ENCODE results near the gene NYAP1.
"Not testable (repeated sequence)": the region's sequence is repeated elsewhere in the genome, so short reads cannot be mapped to it uniquely, and the experiment has no call there.

The NYAP1 gene

GRCh38 chr7:100446040-100446439 is 37.7 kb upstream of the NYAP1 start:
- WGBS, 2 donors (ENCODE audit: extremely low coverage in 2 of 2, insufficient read length in 2 of 2, insufficient replicate concordance in 1 of 2): no CpG with 5 or more reads among the region's 2 CpGs
- H3K9me3 ChIP-seq (replicated peaks in 1 of 2; ENCODE audit: control insufficient read depth in 2 of 2, insufficient read depth in 1 of 2, low read depth in 1 of 2, low read length in 2 of 2): no peaks in the 10 kb centered on the region
- DNase-seq (ENCODE audit: low spot score): no peak

GRCh38 chr7:100447363-100447762 is 36.4 kb upstream of the NYAP1 start:
- not testable (repeated sequence) for H3K27ac ChIP-seq (replicated peaks; ENCODE audit: low read length); H3K9ac ChIP-seq (ENCODE audit: low read depth, low read length, poor library complexity); H3K79me1 ChIP-seq (ENCODE audit: low read depth, low read length); H3K4ac ChIP-seq (ENCODE audit: low read length); H4K8ac ChIP-seq (ENCODE audit: low read depth, low read length); H3K4me2 ChIP-seq (ENCODE audit: insufficient read depth, low read length, poor library complexity, severe bottlenecking); H3K4me3 ChIP-seq (ENCODE audit: low read length in 2 of 2); H2BK5ac ChIP-seq (ENCODE audit: low read length); H4K91ac ChIP-seq (ENCODE audit: low read depth, low read length, poor library complexity); H3K27me3 ChIP-seq (ENCODE audit: control insufficient read depth in 3 of 3, insufficient read depth in 3 of 3, low read depth in 1 of 3, low read length in 3 of 3); H2BK15ac ChIP-seq (ENCODE audit: low read length); H3K23ac ChIP-seq (ENCODE audit: low read depth, low read length, poor library complexity); H2AFZ ChIP-seq (ENCODE audit: low read length); H3K36me3 ChIP-seq (replicated peaks in 1 of 2; ENCODE audit: control insufficient read depth in 2 of 2, insufficient read depth in 2 of 2, low read length in 2 of 2); DNase-seq (ENCODE audit: low spot score); H3K18ac ChIP-seq (ENCODE audit: low read length); H3K9me3 ChIP-seq (replicated peaks in 1 of 2; ENCODE audit: control insufficient read depth in 2 of 2, insufficient read depth in 1 of 2, low read depth in 1 of 2, low read length in 2 of 2); H2AK5ac ChIP-seq (ENCODE audit: low read depth, low read length); H2BK12ac ChIP-seq (ENCODE audit: low read length); H2BK120ac ChIP-seq (ENCODE audit: low read depth, low read length); H3K14ac ChIP-seq (ENCODE audit: low read length)
- peaks cover 8 to 18% of the 10 kb centered on the region in 2 donors for H3K4me1 ChIP-seq (ENCODE audit: control insufficient read depth in 2 of 2, insufficient read depth in 1 of 2, low read depth in 1 of 2, low read length in 2 of 2)
- WGBS, 2 donors (ENCODE audit: extremely low coverage in 2 of 2, insufficient read length in 2 of 2, insufficient replicate concordance in 1 of 2): no CpG with 5 or more reads among the region's 8 CpGs

More at GRCh38 chr7:100446040-100446439, 37.7 kb upstream of the NYAP1 start:
- Histone ChIP-seq H2BK15ac (ENCODE audit: low read length) (no peak overlapping the region), H3K4ac (ENCODE audit: low read length) (no peak overlapping the region), H2AFZ (ENCODE audit: low read length) (peak overlapping the region; percentile 82), H4K8ac (ENCODE audit: low read depth, low read length) (no peak overlapping the region), H3K9ac (ENCODE audit: low read depth, low read length, poor library complexity) (no peak overlapping the region), H3K79me1 (ENCODE audit: low read depth, low read length) (no peaks in the 10 kb centered on the region), H2BK12ac (ENCODE audit: low read length) (no peak overlapping the region), H4K91ac (ENCODE audit: low read depth, low read length, poor library complexity) (no peak overlapping the region), H3K14ac (ENCODE audit: low read length) (no peak overlapping the region), H3K27me3 (ENCODE audit: control insufficient read depth in 3 of 3, insufficient read depth in 3 of 3, low read depth in 1 of 3, low read length in 3 of 3) (no peaks in the 10 kb centered on the region), H3K27ac (replicated peaks; ENCODE audit: low read length) (no peak overlapping the region), H2BK120ac (ENCODE audit: low read depth, low read length) (no peak overlapping the region), H2AK5ac (ENCODE audit: low read depth, low read length) (peak overlapping the region; percentile 84), H2BK5ac (ENCODE audit: low read length) (no peak overlapping the region), H3K36me3 (replicated peaks in 1 of 2; ENCODE audit: control insufficient read depth in 2 of 2, insufficient read depth in 2 of 2, low read length in 2 of 2) (no peaks in the 10 kb centered on the region), H3K4me1 (ENCODE audit: control insufficient read depth in 2 of 2, insufficient read depth in 1 of 2, low read depth in 1 of 2, low read length in 2 of 2) (peaks cover 8 to 18% of the 10 kb centered on the region in 2 donors), H3K4me2 (ENCODE audit: insufficient read depth, low read length, poor library complexity, severe bottlenecking) (no peak overlapping the region), H3K23ac (ENCODE audit: low read depth, low read length, poor library complexity) (no peak overlapping the region), H3K4me3 (ENCODE audit: low read length in 2 of 2) (no peak overlapping the region), H3K18ac (ENCODE audit: low read length) (no peak overlapping the region)

GRCh38 chr7:100449190-100449795 is 34.4 kb upstream of the NYAP1 start:
- no peak overlapping the region for H3K9ac ChIP-seq (ENCODE audit: low read depth, low read length, poor library complexity)
- H3K4me2 ChIP-seq (ENCODE audit: insufficient read depth, low read length, poor library complexity, severe bottlenecking): no peak overlapping the region
- no peaks in the 10 kb centered on the region for H3K27me3 ChIP-seq (ENCODE audit: control insufficient read depth in 3 of 3, insufficient read depth in 3 of 3, low read depth in 1 of 3, low read length in 3 of 3)
- H2BK15ac ChIP-seq (ENCODE audit: low read length): no peak overlapping the region
- H2BK5ac ChIP-seq (ENCODE audit: low read length): no peak overlapping the region
- H3K4ac ChIP-seq (ENCODE audit: low read length): no peak overlapping the region
- H3K23ac ChIP-seq (ENCODE audit: low read depth, low read length, poor library complexity): no peak overlapping the region
- no peaks in the 10 kb centered on the region for H3K36me3 ChIP-seq (replicated peaks in 1 of 2; ENCODE audit: control insufficient read depth in 2 of 2, insufficient read depth in 2 of 2, low read length in 2 of 2)
- H3K4me1 ChIP-seq (ENCODE audit: control insufficient read depth in 2 of 2, insufficient read depth in 1 of 2, low read depth in 1 of 2, low read length in 2 of 2): peaks cover 7 to 14% of the 10 kb centered on the region in 2 donors
- H2AFZ ChIP-seq (ENCODE audit: low read length): peak overlapping the region; percentile 68
- H4K8ac ChIP-seq (ENCODE audit: low read depth, low read length): no peak overlapping the region
- WGBS, 2 donors (ENCODE audit: extremely low coverage in 2 of 2, insufficient read length in 2 of 2, insufficient replicate concordance in 1 of 2): no CpG with 5 or more reads among the region's 13 CpGs
- no peak overlapping the region for H3K14ac ChIP-seq (ENCODE audit: low read length)
- no peak overlapping the region for H4K91ac ChIP-seq (ENCODE audit: low read depth, low read length, poor library complexity)
- H3K4me3 ChIP-seq (ENCODE audit: low read length in 2 of 2): no peak overlapping the region
- no peak overlapping the region for H2BK12ac ChIP-seq (ENCODE audit: low read length)
- H3K18ac ChIP-seq (ENCODE audit: low read length): no peak overlapping the region
- H3K79me1 ChIP-seq (ENCODE audit: low read depth, low read length): no peaks in the 10 kb centered on the region
- H2BK120ac ChIP-seq (ENCODE audit: low read depth, low read length): no peak overlapping the region
- H3K9me3 ChIP-seq (replicated peaks in 1 of 2; ENCODE audit: control insufficient read depth in 2 of 2, insufficient read depth in 1 of 2, low read depth in 1 of 2, low read length in 2 of 2): no peaks in the 10 kb centered on the region
- H2AK5ac ChIP-seq (ENCODE audit: low read depth, low read length): no peak overlapping the region
- no peak overlapping the region for H3K27ac ChIP-seq (replicated peaks; ENCODE audit: low read length)
- DNase-seq (ENCODE audit: low spot score): no peak

GRCh38 chr7:100452513-100452912 is 31.2 kb upstream of the NYAP1 start:
- H2BK15ac ChIP-seq (ENCODE audit: low read length): no peak overlapping the region
- H3K79me1 ChIP-seq (ENCODE audit: low read depth, low read length): no peaks in the 10 kb centered on the region
- no peak overlapping the region for H3K18ac ChIP-seq (ENCODE audit: low read length)
- no peak overlapping the region for H4K91ac ChIP-seq (ENCODE audit: low read depth, low read length, poor library complexity)
- H3K9ac ChIP-seq (ENCODE audit: low read depth, low read length, poor library complexity): no peak overlapping the region
- no peak overlapping the region for H3K23ac ChIP-seq (ENCODE audit: low read depth, low read length, poor library complexity)
- no CpG with 5 or more reads among the region's 3 CpGs for WGBS, 2 donors (ENCODE audit: extremely low coverage in 2 of 2, insufficient read length in 2 of 2, insufficient replicate concordance in 1 of 2)
- H2AFZ ChIP-seq (ENCODE audit: low read length): no peak overlapping the region
- no peak overlapping the region for H2BK120ac ChIP-seq (ENCODE audit: low read depth, low read length)
- H2AK5ac ChIP-seq (ENCODE audit: low read depth, low read length): no peak overlapping the region
- no peak for DNase-seq (ENCODE audit: low spot score)
- no peaks in the 10 kb centered on the region for H3K36me3 ChIP-seq (replicated peaks in 1 of 2; ENCODE audit: control insufficient read depth in 2 of 2, insufficient read depth in 2 of 2, low read length in 2 of 2)
- no peak overlapping the region for H2BK12ac ChIP-seq (ENCODE audit: low read length)
- H3K4me3 ChIP-seq (ENCODE audit: low read length in 2 of 2): no peak overlapping the region
- peaks cover 0 to 2% of the 10 kb centered on the region in 2 donors for H3K9me3 ChIP-seq (replicated peaks in 1 of 2; ENCODE audit: control insufficient read depth in 2 of 2, insufficient read depth in 1 of 2, low read depth in 1 of 2, low read length in 2 of 2)
- H3K4ac ChIP-seq (ENCODE audit: low read length): no peak overlapping the region
- H3K4me1 ChIP-seq (ENCODE audit: control insufficient read depth in 2 of 2, insufficient read depth in 1 of 2, low read depth in 1 of 2, low read length in 2 of 2): peaks cover 0 to 5% of the 10 kb centered on the region in 2 donors
- no peaks in the 10 kb centered on the region for H3K27me3 ChIP-seq (ENCODE audit: control insufficient read depth in 3 of 3, insufficient read depth in 3 of 3, low read depth in 1 of 3, low read length in 3 of 3)
- H4K8ac ChIP-seq (ENCODE audit: low read depth, low read length): no peak overlapping the region
- H2BK5ac ChIP-seq (ENCODE audit: low read length): no peak overlapping the region
- no peak overlapping the region for H3K27ac ChIP-seq (replicated peaks; ENCODE audit: low read length)
- no peak overlapping the region for H3K14ac ChIP-seq (ENCODE audit: low read length)
- H3K4me2 ChIP-seq (ENCODE audit: insufficient read depth, low read length, poor library complexity, severe bottlenecking): no peak overlapping the region
